OCI-LY3 (cell line): ENCODE measurements around the gene CHM.

Experiments used
- EZH2phosphoT487 ChIP-seq: fragments of 200-600 bp; shearing (Covaris generic); IDR thresholded peaks from 2 replicates; pipeline ENCODE4 v1.6.1; 2018; ENCODE audit warnings: antibody characterized with exemption, mixed run types, low read depth
- TF ChIP-seq, protein P1 (sequence below): fragments of 200-600, 300-600 bp; sonication (generic); IDR thresholded peaks from 2 replicates; pipeline ENCODE4 v1.5.1; 2014; ENCODE audit warnings: antibody characterized with exemption, low read length, low read depth

- TF ChIP-seq, protein P1, sequence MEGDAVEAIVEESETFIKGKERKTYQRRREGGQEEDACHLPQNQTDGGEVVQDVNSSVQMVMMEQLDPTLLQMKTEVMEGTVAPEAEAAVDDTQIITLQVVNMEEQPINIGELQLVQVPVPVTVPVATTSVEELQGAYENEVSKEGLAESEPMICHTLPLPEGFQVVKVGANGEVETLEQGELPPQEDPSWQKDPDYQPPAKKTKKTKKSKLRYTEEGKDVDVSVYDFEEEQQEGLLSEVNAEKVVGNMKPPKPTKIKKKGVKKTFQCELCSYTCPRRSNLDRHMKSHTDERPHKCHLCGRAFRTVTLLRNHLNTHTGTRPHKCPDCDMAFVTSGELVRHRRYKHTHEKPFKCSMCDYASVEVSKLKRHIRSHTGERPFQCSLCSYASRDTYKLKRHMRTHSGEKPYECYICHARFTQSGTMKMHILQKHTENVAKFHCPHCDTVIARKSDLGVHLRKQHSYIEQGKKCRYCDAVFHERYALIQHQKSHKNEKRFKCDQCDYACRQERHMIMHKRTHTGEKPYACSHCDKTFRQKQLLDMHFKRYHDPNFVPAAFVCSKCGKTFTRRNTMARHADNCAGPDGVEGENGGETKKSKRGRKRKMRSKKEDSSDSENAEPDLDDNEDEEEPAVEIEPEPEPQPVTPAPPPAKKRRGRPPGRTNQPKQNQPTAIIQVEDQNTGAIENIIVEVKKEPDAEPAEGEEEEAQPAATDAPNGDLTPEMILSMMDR: no peak
- no peak for TF ChIP-seq EZH2phosphoT487
These were observed 14.0 kb upstream of the CHM start for GRCh38 chrX:86061407-86061806.
